Measurements from ENCODE around the gene ZNF133.

- TF ChIP-seq CTCF (conservative IDR thresholded peaks at IDR 0.05; ENCODE audit: low read depth, low read length), result no peak
- TF ChIP-seq EZH2 (IDR thresholded peaks at IDR 0.05; ENCODE audit: borderline replicate concordance, low read depth, low read length, poor library complexity, severe bottlenecking), result no peak
Measured at GRCh38 chr20:18287546-18287914, 797 bp upstream of the ZNF133 start.
